Activated CD8-positive, alpha-beta memory T cell treated with anti-CD3 and anti-CD28 coated beads for 1 hour (primary cell): Measurements from ENCODE around the gene PADI3.

ENCODE experiments used
- DNase-seq, 2 donors: peaks; one replicate each; pipeline ENCODE4 v3.0.0-alpha.2; 2020; ENCODE audit warnings: low read depth in 1 of 2; ENCODE audit errors: extremely low read depth in 1 of 2

Gene PADI3

DNA sequence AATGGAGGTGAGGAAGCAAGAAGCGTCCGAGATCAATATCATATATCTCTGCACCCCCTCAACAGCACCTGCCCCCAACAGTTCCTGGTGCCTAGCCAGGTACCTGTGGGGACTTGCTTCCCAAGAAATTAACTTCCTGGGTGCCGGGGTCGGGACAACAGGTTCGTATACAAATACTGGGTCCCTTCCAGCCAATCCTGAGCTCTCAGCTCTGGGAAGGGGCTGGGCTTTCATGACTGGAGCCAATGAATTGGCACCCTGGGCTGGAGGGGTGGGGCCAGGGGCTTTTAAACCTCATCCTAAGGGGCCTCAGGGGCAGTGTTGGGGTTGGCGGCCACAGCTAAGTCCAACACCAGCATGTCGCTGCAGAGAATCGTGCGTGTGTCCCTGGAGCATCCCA is at the start of gene PADI3:
PADI3 (plus strand) TSS at position 318 of the 400 bp plus-strand sequence; CDS start at position 358, 40 bp downstream.
- DNase-seq, result no peak

GRCh38 chr1:17199267-17200044 is 49.4 kb upstream of the PADI3 start:
- no peak for DNase-seq

GRCh38 chr1:17200246-17200645 is 48.7 kb upstream of the PADI3 start:
- no peak for DNase-seq

- DNase-seq, result no peak
Observed at GRCh38 chr1:17200756-17201155, 48.1 kb upstream of the PADI3 start.

DNA sequence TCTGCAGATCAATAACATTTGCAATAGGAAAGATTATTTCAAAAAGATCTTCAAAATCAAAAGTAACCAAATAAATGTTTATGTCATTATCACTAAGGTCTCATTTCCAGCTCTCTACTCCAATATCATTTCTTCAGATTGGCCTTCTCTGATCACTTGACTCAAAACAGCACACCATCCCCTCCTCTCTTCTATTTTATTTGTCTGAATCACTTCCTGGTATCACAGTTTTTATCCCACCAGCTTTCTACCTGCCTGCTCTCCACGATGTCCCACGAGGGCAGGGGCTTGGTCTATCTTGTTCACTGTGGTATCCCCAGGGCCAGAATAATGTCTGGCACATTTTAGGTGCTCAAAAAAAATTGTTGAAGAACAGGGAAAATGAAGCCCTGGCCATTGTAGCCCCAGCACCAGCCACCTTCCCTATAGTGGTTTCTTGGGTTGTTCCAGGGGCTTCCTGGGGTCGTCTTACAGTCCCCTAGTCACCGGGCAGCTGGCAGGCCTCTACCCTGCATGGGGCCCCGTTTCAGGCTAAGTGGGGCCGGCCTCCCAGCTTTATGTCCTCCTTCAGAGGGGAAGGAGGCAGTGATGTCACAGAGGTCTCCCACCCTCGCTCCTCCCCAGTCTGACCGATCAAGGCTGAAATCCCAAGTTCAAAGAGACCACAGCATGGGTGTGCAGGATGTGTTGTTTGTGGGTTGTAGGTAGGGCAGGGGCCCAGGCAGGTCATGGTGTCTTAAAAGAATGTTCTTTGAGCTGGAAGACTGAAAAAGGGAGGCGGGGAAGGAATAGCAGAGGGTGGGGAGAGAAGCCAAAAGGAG is 47.5 kb upstream of the PADI3 start:
- no peak for DNase-seq

- DNase-seq, result no peak
Observed at GRCh38 chr1:17204546-17205440, 44.1 kb upstream of the PADI3 start, which contains the start of gene PADI1. Gene PADI1 (plus strand): TSS chr1:17205128. CDS start chr1:17205218, 90 bp downstream.

GRCh38 chr1:17205652-17206051 is 43.2 kb upstream of the PADI3 start:
- DNase-seq, result no peak

- no peak for DNase-seq
Observed at GRCh38 chr1:17206196-17206595, 42.7 kb upstream of the PADI3 start.

- no peak for DNase-seq
Observed at GRCh38 chr1:17207046-17207445, 41.9 kb upstream of the PADI3 start.

DNA sequence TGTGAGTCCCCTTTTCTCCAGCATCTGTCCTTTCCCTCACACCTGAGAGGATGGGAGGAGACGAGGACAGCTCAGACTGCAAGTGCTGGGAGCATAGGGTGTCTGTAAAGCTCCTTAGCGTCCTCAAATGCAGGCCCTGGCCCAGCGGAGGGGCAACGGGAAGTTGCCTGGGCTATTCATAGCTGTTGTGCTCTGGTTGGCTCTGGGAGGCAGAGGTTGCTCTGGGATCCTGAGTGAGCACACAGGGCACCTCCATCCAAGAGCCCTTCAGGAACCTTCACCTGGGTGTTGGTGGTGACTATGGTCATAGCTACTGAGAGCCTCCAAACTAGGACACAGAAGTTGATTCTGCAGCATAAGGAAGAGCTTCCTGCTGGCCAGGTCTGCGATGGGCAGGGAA is 41.4 kb upstream of the PADI3 start:
- DNase-seq, result no peak

- peak in 1 of 2 donors; percentile 8 for DNase-seq
Observed at GRCh38 chr1:17207966-17208418, 40.9 kb upstream of the PADI3 start.

- no peak for DNase-seq
Observed at GRCh38 chr1:17208546-17208945, 40.4 kb upstream of the PADI3 start.

- DNase-seq, result no peak
Observed at GRCh38 chr1:17209430-17209829, 39.5 kb upstream of the PADI3 start.

- DNase-seq, result no peak
Observed at GRCh38 chr1:17210176-17210575, 38.7 kb upstream of the PADI3 start.

DNA sequence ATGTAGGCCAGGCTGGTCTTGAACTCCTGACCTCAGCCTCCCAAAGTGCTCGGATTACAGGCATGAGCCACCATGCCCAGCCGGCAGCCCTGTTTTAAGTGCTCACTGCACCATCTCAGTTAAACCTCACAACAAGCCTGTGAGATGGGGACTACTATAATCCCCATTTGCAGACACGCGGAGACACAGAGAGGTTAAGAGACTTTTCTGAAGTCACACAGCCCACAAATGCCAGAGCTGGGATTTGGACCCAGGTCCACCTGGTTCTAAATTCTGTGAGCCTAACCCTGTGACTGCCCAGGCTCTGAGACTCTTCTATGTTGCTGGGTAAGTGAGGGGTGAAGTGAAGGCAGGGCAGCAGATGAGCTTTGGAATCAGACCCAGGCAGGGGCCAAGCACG is 37.5 kb upstream of the PADI3 start:
- DNase-seq, result no peak

DNA sequence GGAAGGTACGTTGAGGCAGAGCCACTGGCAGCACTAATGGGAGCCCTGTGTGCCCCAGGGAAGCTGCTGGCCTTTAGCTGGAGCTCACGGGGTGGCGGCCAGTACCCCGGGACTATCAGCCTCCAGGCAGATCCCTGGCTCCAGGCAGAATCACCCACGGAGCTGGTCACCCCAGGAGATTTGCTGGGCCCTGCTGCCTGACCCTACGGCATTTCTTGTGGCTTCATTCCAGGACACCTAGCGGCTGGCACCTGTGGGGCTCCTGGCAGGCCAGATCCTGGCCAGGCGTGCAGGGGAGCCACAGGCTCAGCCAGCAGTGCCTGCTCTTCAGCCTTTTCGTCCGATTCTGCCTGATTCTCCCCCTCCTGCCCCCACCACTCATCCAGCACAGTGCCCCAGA is 36.9 kb upstream of the PADI3 start:
- no peak for DNase-seq

- DNase-seq, result peak; percentile 32 to 59
Observed at GRCh38 chr1:17212487-17213121, 36.3 kb upstream of the PADI3 start.

DNA sequence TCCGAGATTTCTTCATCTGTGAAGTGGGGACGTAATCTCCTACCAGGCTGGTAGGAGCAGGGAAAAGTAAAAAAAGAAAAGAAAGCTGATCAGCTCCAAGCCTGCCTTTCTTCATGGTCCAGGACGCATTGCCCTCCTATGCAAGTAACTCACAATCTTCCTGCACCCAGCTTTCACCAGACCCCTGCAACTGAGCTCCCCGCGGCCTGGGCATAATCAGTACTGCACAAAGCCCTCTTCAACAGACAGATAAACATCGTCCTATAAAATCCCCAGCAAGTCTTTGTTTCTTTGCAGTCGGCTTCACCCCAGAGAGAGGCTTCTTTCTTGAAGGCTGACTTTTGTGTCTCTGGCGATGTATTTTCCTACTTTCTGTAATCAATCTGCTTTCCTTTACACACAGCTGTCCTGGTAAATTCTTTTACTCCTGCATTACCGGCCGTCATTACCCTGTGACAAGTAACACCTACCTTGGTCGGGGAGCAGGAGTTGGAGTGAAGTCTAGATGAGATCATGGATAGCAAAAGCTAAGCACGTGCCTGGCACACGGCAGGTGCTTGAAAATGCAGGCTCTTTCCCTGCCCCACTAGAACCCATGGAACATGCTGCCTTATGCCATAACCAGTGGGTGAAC is 35.6 kb upstream of the PADI3 start:
- no peak for DNase-seq

DNA sequence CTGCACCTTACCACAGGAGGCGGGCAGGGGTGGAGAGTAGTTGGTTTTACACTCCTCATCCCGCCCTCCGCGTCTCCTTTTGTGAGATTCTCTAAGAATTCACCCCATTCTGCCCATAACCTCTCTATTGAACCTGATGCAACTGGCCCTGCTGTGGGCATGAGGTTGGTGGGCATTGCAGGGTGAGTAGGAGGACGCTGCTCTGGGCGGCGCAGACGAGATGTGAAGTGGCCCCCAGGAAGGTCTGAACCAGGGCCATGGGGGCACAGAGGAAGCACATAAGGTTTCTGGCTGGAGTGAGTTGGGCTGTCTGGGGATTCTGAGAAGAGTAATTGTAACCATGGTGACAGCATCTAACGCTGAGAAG is 35.1 kb upstream of the PADI3 start:
- no peak for DNase-seq
